Nephron progenitor cell (in vitro differentiated cells): ENCODE data around the gene PRKCA.

Source experiments
- DNase-seq: peaks from one replicate; pipeline ENCODE4 v3.0.0; 2021
- H3K27ac Mint-ChIP-seq: 2 replicates; pipeline ENCODE4 v1.8.0; 2021; ENCODE audit warnings: mild to moderate bottlenecking, moderate library complexity, mixed read lengths
- H3K27me3 Mint-ChIP-seq: 2 replicates; pipeline ENCODE4 v1.8.0; 2021; ENCODE audit warnings: mild to moderate bottlenecking, low read depth, mixed read lengths; ENCODE audit not compliant: poor library complexity
- H3K36me3 Mint-ChIP-seq: 2 replicates; pipeline ENCODE4 v1.8.0; 2021; ENCODE audit warnings: low read depth, mixed read lengths
- H3K4me1 Mint-ChIP-seq: 2 replicates; pipeline ENCODE4 v1.8.0; 2021; ENCODE audit warnings: mixed read lengths
- H3K4me3 Mint-ChIP-seq: 2 replicates; pipeline ENCODE4 v1.8.0; 2021; ENCODE audit warnings: mild to moderate bottlenecking, moderate library complexity, mixed read lengths
- H3K9me3 Mint-ChIP-seq: 2 replicates; pipeline ENCODE4 v1.8.0; 2021; ENCODE audit warnings: mild to moderate bottlenecking, moderate library complexity, mixed read lengths
- TF ChIP-seq, protein P1 (sequence below): fragments of 200-600 bp; sonication (generic); IDR thresholded peaks from 2 replicates; pipeline ENCODE4 v1.5.0; 2021; ENCODE audit warnings: antibody characterized with exemption

Gene PRKCA

GRCh38 chr17:66842505-66842904 lies 540.1 kb downstream of the PRKCA start:
- no peak overlapping the region for H3K4me3 Mint-ChIP-seq
- TF ChIP-seq, protein P1, sequence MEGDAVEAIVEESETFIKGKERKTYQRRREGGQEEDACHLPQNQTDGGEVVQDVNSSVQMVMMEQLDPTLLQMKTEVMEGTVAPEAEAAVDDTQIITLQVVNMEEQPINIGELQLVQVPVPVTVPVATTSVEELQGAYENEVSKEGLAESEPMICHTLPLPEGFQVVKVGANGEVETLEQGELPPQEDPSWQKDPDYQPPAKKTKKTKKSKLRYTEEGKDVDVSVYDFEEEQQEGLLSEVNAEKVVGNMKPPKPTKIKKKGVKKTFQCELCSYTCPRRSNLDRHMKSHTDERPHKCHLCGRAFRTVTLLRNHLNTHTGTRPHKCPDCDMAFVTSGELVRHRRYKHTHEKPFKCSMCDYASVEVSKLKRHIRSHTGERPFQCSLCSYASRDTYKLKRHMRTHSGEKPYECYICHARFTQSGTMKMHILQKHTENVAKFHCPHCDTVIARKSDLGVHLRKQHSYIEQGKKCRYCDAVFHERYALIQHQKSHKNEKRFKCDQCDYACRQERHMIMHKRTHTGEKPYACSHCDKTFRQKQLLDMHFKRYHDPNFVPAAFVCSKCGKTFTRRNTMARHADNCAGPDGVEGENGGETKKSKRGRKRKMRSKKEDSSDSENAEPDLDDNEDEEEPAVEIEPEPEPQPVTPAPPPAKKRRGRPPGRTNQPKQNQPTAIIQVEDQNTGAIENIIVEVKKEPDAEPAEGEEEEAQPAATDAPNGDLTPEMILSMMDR, result no peak
- peaks cover 18% of the 10 kb centered on the region for H3K9me3 Mint-ChIP-seq

GRCh38 chr17:66842959-66843358 lies 540.5 kb downstream of the PRKCA start:
- Mint-ChIP-seq H3K4me3 (no peak overlapping the region), H3K9me3 (peaks cover 20% of the 10 kb centered on the region), H3K4me1 (no peaks in the 10 kb centered on the region), H3K27me3 (peaks cover 40% of the 10 kb centered on the region), H3K27ac (no peak overlapping the region), H3K36me3 (no peaks in the 10 kb centered on the region)
- no peak for DNase-seq
- TF ChIP-seq, protein P1, result no peak

More at GRCh38 chr17:66842505-66842904, 540.1 kb downstream of the PRKCA start:
- Mint-ChIP-seq H3K4me1 (no peaks in the 10 kb centered on the region), H3K27ac (no peak overlapping the region), H3K27me3 (peaks cover 43% of the 10 kb centered on the region), H3K36me3 (no peaks in the 10 kb centered on the region)
- DNase-seq, result no peak

GRCh38 chr17:66843627-66844026 lies 541.2 kb downstream of the PRKCA start:
- H3K4me1 Mint-ChIP-seq, result no peaks in the 10 kb centered on the region
- TF ChIP-seq, protein P1, result no peak
- no peak overlapping the region for H3K27ac Mint-ChIP-seq
- DNase-seq, result no peak
- H3K36me3 Mint-ChIP-seq, result no peaks in the 10 kb centered on the region
- no peak overlapping the region for H3K4me3 Mint-ChIP-seq
- H3K27me3 Mint-ChIP-seq, result peaks cover 40% of the 10 kb centered on the region
- H3K9me3 Mint-ChIP-seq, result peaks cover 27% of the 10 kb centered on the region

DNA sequence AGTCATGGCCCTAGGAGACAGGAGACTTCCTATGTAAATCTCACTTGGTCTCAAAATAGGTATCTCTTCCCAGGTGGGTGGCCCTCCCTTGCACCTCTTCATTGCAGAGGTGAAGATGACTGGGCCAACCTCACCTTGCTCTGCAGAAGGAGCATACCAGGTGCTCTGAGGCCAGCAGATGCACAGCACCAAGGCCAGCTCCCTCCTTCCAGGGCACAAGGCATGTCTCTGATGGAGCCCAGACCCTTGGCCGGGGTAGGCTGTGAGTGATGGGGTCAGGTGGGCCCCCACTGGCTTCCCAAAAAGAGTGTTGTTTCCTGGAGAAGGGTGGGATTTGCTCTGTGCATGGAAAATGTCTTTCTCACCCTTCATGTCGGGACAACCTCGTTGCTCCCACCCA lies 545.3 kb downstream of the PRKCA start:
- no peaks in the 10 kb centered on the region for H3K4me1 Mint-ChIP-seq
- H3K36me3 Mint-ChIP-seq, result no peaks in the 10 kb centered on the region
- no peak overlapping the region for H3K27ac Mint-ChIP-seq
- H3K27me3 Mint-ChIP-seq, result peaks cover 16% of the 10 kb centered on the region
- DNase-seq, result no peak
- TF ChIP-seq, protein P1, result no peak
- peaks cover 41% of the 10 kb centered on the region for H3K9me3 Mint-ChIP-seq
- no peak overlapping the region for H3K4me3 Mint-ChIP-seq

GRCh38 chr17:66848496-66848895 lies 546.1 kb downstream of the PRKCA start:
- TF ChIP-seq, protein P1, result no peak
- H3K36me3 Mint-ChIP-seq, result no peaks in the 10 kb centered on the region
- H3K27ac Mint-ChIP-seq, result no peak overlapping the region
- no peak for DNase-seq
- H3K4me3 Mint-ChIP-seq, result no peak overlapping the region
- H3K27me3 Mint-ChIP-seq, result peaks cover 12% of the 10 kb centered on the region
- no peaks in the 10 kb centered on the region for H3K4me1 Mint-ChIP-seq
- peaks cover 41% of the 10 kb centered on the region for H3K9me3 Mint-ChIP-seq

DNA sequence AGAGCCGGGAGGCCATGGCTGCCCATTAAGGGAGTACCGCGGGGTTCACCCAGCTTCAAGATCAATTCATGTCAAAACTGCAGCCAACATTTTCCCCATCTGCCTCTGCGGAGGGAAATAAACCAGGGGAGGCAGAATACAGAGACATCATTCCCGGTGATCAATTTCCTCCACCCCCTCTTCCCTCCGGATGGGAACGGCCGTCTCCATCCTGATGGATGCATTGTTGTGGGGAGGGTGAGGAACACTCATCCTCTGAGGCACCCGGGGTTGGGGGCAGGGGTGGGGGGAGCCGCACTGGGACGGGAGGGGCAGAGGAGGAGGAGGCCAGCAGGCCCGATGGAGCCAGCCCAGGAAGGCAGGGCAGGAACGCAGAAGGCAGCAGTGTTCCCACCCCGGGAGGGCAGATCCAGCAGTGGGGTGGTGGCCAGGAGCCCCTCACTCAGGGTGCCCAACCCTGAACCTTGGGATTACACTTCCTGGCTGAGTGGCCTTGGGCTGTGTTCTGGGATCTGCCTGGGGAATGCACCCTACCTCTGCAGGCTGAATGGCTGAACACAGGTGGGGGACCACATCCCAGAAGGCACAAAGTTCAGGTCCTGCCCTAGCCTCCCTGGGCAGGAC lies 546.7 kb downstream of the PRKCA start:
- H3K9me3 Mint-ChIP-seq, result peaks cover 46% of the 10 kb centered on the region
- TF ChIP-seq, protein P1, result no peak
- H3K27ac Mint-ChIP-seq, result no peak overlapping the region
- DNase-seq, result no peak
- H3K27me3 Mint-ChIP-seq, result peaks cover 12% of the 10 kb centered on the region
- H3K4me1 Mint-ChIP-seq, result no peaks in the 10 kb centered on the region
- no peak overlapping the region for H3K4me3 Mint-ChIP-seq
- no peaks in the 10 kb centered on the region for H3K36me3 Mint-ChIP-seq
